Measurements from ENCODE around the gene SELENOV.

The SELENOV gene, protein sequence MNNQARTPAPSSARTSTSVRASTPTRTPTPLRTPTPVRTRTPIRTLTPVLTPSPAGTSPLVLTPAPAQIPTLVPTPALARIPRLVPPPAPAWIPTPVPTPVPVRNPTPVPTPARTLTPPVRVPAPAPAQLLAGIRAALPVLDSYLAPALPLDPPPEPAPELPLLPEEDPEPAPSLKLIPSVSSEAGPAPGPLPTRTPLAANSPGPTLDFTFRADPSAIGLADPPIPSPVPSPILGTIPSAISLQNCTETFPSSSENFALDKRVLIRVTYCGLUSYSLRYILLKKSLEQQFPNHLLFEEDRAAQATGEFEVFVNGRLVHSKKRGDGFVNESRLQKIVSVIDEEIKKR

DNA sequence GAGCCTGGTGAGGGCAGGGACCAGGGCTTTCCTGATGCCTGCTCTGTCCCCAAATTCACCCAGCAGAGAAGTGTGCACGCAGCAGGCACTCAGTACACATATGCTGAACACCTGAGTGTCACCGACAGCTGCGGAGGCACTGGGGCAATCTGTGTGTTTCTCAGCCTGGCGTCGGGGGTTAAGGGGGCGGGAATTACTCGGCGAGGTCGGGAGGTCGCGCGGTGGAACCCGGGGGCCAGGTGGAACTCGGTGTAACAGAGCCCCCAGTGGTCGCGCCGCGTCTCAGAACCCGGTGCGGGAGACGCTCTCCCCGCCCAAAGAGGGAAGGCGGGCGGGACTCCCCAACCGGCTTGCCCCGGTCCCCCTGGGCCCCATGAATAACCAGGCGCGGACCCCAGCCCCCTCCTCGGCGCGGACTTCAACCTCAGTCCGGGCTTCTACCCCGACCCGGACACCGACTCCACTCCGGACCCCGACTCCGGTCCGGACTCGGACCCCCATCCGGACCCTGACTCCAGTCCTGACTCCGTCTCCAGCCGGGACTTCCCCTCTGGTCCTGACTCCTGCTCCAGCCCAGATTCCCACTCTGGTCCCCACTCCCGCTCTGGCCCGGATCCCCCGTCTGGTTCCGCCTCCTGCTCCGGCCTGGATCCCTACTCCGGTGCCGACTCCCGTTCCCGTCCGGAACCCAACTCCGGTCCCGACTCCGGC is at the start of gene SELENOV:
Gene SELENOV (plus strand): TSS at position 300 of the 711 bp plus-strand sequence. CDS start 74 bp downstream, at position 374.
- no peak within 1 kb of the TSS for H3K4me3 ChIP-seq (replicated peaks; ENCODE audit: low read depth, low read length)

GRCh38 chr19:39465956-39466747 is 48.8 kb upstream of the SELENOV start:
- no peak for TF ChIP-seq CTCF (IDR thresholded peaks at IDR 0.05; ENCODE audit: low read length, missing control alignments)
- no peak overlapping the region for H3K4me3 ChIP-seq (replicated peaks; ENCODE audit: low read depth, low read length)
- DNase-seq (ENCODE audit: low read depth): no peak

More for the DNA sequence above, at the start of gene SELENOV:
- no peak for DNase-seq (ENCODE audit: low read depth)
- no peak for TF ChIP-seq CTCF (IDR thresholded peaks at IDR 0.05; ENCODE audit: low read length, missing control alignments)

- TF ChIP-seq CTCF (IDR thresholded peaks at IDR 0.05; ENCODE audit: low read length, missing control alignments): no peak
- H3K4me3 ChIP-seq (replicated peaks; ENCODE audit: low read depth, low read length): no peak overlapping the region
- no peak for DNase-seq (ENCODE audit: low read depth)
These were observed 47.0 kb upstream of the SELENOV start for GRCh38 chr19:39467941-39468340.

DNA sequence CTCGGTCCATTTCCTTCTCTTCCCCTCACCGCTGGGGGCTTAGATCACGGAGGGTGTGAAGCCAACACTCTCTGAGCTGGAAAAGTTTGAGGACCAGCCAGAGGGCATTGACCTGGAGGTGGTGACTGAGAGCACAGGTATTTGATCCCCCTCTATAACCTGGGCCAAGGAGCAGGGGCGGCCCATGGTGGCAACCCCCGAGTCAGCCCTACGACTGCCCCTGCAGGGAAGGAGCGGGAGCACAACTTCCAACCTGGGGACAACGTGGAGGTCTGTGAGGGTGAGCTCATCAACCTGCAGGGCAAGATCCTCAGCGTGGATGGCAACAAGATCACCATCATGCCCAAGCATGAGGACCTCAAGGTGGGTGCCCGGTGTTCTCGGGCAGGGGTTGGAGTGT is 45.9 kb upstream of the SELENOV start:
- DNase-seq (ENCODE audit: low read depth): no peak
- TF ChIP-seq CTCF (IDR thresholded peaks at IDR 0.05; ENCODE audit: low read length, missing control alignments): no peak
- no peak overlapping the region for H3K4me3 ChIP-seq (replicated peaks; ENCODE audit: low read depth, low read length)

DNA sequence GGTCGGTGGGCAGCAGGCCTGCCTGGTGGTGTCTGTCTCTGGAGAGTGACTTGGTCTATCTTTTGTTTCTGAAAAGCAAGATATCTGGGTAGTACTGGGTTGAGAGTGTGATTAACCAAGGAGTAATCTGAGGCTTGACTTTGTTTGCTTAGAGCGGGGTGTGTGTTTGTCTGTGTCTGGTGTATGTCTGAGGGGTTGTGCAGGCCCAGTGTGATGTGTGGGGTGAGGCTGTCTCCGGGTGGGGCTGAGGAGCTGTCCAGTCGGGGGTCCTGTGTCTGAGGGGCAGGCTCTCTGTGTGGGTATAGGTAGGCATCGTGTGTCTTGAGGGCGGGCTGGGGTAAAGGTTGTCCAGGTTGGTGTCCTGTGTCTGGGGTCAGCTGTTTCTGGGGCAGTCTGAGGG is 45.4 kb upstream of the SELENOV start:
- no peak for DNase-seq (ENCODE audit: low read depth)
- TF ChIP-seq CTCF (IDR thresholded peaks at IDR 0.05; ENCODE audit: low read length, missing control alignments): no peak
- no peak overlapping the region for H3K4me3 ChIP-seq (replicated peaks; ENCODE audit: low read depth, low read length)

- TF ChIP-seq CTCF (IDR thresholded peaks at IDR 0.05; ENCODE audit: low read length, missing control alignments): no peak
- no peak for DNase-seq (ENCODE audit: low read depth)
These were observed 44.1 kb upstream of the SELENOV start for GRCh38 chr19:39470724-39471339.

More at GRCh38 chr19:39470724-39471339, 44.1 kb upstream of the SELENOV start:
- H3K4me3 ChIP-seq (replicated peaks; ENCODE audit: low read depth, low read length): no peak overlapping the region
